Retinal pigment epithelial cell (primary cell): ENCODE results near the gene TXNRD1.
"Not testable (repeated sequence)": the region's sequence is repeated elsewhere in the genome, so short reads cannot be mapped to it uniquely, and the experiment has no call there.

Experiments used
- DNase-seq: peaks from one replicate; pipeline ENCODE4 v3.0.0-alpha.2; 2010; ENCODE audit warnings: low read depth
- H3K4me3 ChIP-seq: 2 replicates; pipeline ENCODE4 v1.5.1; 2011; ENCODE audit warnings: mild to moderate bottlenecking, low read length, control low read depth, moderate library complexity
- CTCF ChIP-seq: conservative IDR thresholded peaks from 2 replicates; pipeline ENCODE4 v1.5.1; 2011; ENCODE audit warnings: low read depth, low read length, control low read depth, inconsistent platforms

TXNRD1 gene

GRCh38 chr12:104316936-104317335 is 101.4 kb downstream of the TXNRD1 start:
- no peak for DNase-seq
- H3K4me3 ChIP-seq = no peak overlapping the region
- no peak for TF ChIP-seq CTCF

GRCh38 chr12:104317538-104318210 is 102.1 kb downstream of the TXNRD1 start:
- TF ChIP-seq CTCF = no peak
- DNase-seq = no peak
- no peak overlapping the region for H3K4me3 ChIP-seq

GRCh38 chr12:104319028-104319427 is 103.4 kb downstream of the TXNRD1 start:
- H3K4me3 ChIP-seq = no peak overlapping the region
- TF ChIP-seq CTCF = no peak
- DNase-seq = no peak

- no peak for TF ChIP-seq CTCF
- H3K4me3 ChIP-seq = no peak overlapping the region
- no peak for DNase-seq
These were observed 104.5 kb downstream of the TXNRD1 start for GRCh38 chr12:104319918-104320626.

GRCh38 chr12:104320627-104321024 is 105.0 kb downstream of the TXNRD1 start:
- TF ChIP-seq CTCF = no peak
- H3K4me3 ChIP-seq = no peak overlapping the region
- no peak for DNase-seq

- TF ChIP-seq CTCF = no peak
- no peak for DNase-seq
- no peak overlapping the region for H3K4me3 ChIP-seq
These were observed 106.4 kb downstream of the TXNRD1 start for GRCh38 chr12:104321949-104322348.

- DNase-seq, H3K4me3 ChIP-seq: not testable (repeated sequence)
These were observed 107.0 kb downstream of the TXNRD1 start for GRCh38 chr12:104322533-104322932.
